Body of pancreas (tissue), 4 donors: Measurements from ENCODE around the gene ZFAND4.

Experiments
- POLR2A ChIP-seq, 3 donors: fragments of 450-650 bp; IDR thresholded peaks; one replicate each; pipeline ENCODE4 v1.6.1; 2016; ENCODE audit warnings: antibody characterized with exemption in 3 of 3, mild to moderate bottlenecking in 2 of 3
- TF ChIP-seq, protein P1 (sequence below), 7 experiments: fragments of 450-650 bp in 4 of 7; fragments of 200-600 bp in 3 of 7; sonication (generic) in 3 of 7; IDR thresholded peaks; one replicate each; pipeline ENCODE4 v1.5.1; 2016 to 2019; ENCODE audit warnings: antibody characterized with exemption in 7 of 7

DNA sequence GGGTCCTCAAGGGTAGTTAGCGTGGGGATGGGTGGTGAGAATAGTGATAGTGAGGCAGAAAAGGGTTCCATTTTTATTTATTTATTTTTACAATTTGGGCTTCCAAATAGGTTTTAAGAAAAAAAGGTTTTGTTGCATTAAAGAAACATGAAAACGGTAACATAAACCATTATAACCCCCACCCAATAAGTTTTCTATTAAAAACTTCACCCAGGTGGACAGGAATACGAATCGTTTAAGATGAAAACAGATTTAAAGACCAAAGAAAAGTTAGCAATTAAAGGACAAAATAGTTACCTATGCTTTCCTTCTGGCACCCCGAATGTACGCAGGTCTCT, 78.7 kb downstream of the ZFAND4 start:
- TF ChIP-seq POLR2A (IDR thresholded peaks at IDR 0.05), result no peak
- TF ChIP-seq, protein P1, sequence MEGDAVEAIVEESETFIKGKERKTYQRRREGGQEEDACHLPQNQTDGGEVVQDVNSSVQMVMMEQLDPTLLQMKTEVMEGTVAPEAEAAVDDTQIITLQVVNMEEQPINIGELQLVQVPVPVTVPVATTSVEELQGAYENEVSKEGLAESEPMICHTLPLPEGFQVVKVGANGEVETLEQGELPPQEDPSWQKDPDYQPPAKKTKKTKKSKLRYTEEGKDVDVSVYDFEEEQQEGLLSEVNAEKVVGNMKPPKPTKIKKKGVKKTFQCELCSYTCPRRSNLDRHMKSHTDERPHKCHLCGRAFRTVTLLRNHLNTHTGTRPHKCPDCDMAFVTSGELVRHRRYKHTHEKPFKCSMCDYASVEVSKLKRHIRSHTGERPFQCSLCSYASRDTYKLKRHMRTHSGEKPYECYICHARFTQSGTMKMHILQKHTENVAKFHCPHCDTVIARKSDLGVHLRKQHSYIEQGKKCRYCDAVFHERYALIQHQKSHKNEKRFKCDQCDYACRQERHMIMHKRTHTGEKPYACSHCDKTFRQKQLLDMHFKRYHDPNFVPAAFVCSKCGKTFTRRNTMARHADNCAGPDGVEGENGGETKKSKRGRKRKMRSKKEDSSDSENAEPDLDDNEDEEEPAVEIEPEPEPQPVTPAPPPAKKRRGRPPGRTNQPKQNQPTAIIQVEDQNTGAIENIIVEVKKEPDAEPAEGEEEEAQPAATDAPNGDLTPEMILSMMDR (IDR thresholded peaks at IDR 0.05), result no peak
